HEK293 (cell line): ENCODE results near the gene SLC35A2.

ENCODE experiments used
- CTCF ChIA-PET: fragments of 350-600 bp; formaldehyde crosslinking; extraction: SDS; loops from one replicate; lab custom pipeline; 2021; ENCODE audit warnings: antibody characterized with exemption; lab: Yijun Ruan, JAX
- POLR2A ChIA-PET: fragments of 300-600 bp; formaldehyde crosslinking; extraction: SDS; loops from one replicate; lab custom pipeline; 2020; ENCODE audit warnings: antibody characterized with exemption, inconsistent platforms; lab: Yijun Ruan, JAX
- H3K27ac ChIP-seq: fragments of 200-500 bp; sonication (Bioruptor generic); 2 replicates; pipeline ENCODE4 v1.5.1; 2014; ENCODE audit warnings: low read depth, low read length, control low read depth, inconsistent platforms; ENCODE audit errors: extremely low read depth
- H3K36me3 ChIP-seq, 2 experiments: fragments of 200-500 bp in 1 of 2; sonication (Bioruptor generic) in 1 of 2; 1 replicate in 1 of 2; 2 replicates in 1 of 2; pipeline ENCODE4 v1.5.1; 2014 to 2017; ENCODE audit warnings: inconsistent platforms in 2 of 2, low read length in 2 of 2; ENCODE audit not compliant: control insufficient read depth in 2 of 2, insufficient read depth in 1 of 2
- H3K4me1 ChIP-seq: fragments of 200-500 bp; sonication (Bioruptor generic); 2 replicates; pipeline ENCODE4 v1.5.1; 2014; ENCODE audit warnings: mild to moderate bottlenecking, low read length, inconsistent platforms; ENCODE audit not compliant: control insufficient read depth, insufficient read depth
- H3K4me3 ChIP-seq: 2 replicates; pipeline ENCODE4 v1.5.1; 2011; ENCODE audit warnings: low read depth, mild to moderate bottlenecking, control low read depth, low read length, moderate library complexity
- H3K9me3 ChIP-seq: fragments of 200-500 bp; sonication (Bioruptor generic); 2 replicates; pipeline ENCODE4 v1.5.1; 2014; ENCODE audit warnings: low read depth, low read length, inconsistent platforms; ENCODE audit not compliant: control insufficient read depth, insufficient read depth
- AEBP2 ChIP-seq: fragments of 450-650 bp; formaldehyde crosslinking; IDR thresholded peaks from 2 replicates; pipeline ENCODE4 v1.5.1; 2016; ENCODE audit warnings: missing biosample characterization, missing genetic modification characterization, borderline replicate concordance
- FEZF1 ChIP-seq: fragments of 450-650 bp; formaldehyde crosslinking; IDR thresholded peaks from 2 replicates; pipeline ENCODE4 v1.5.1; 2016; ENCODE audit warnings: missing biosample characterization, missing genetic modification characterization
- GLIS2 ChIP-seq: fragments of 450-650 bp; formaldehyde crosslinking; IDR thresholded peaks from 2 replicates; pipeline ENCODE4 v1.5.1; 2016; ENCODE audit warnings: missing biosample characterization, missing genetic modification characterization
- TCF7L2 ChIP-seq: IDR thresholded peaks from 2 replicates; pipeline ENCODE4 v1.6.1; 2011; ENCODE audit warnings: low read depth, mild to moderate bottlenecking, inconsistent platforms, low read length, moderate library complexity, borderline replicate concordance
- ZBTB7A ChIP-seq: fragments of 450-650 bp; formaldehyde crosslinking; IDR thresholded peaks from 2 replicates; pipeline ENCODE4 v1.5.1; 2016; ENCODE audit warnings: low read depth, missing biosample characterization, missing genetic modification characterization
- ZNF157 ChIP-seq: fragments of 450-650 bp; formaldehyde crosslinking; IDR thresholded peaks from 2 replicates; pipeline ENCODE4 v1.5.1; 2016; ENCODE audit warnings: missing biosample characterization, missing genetic modification characterization
- ZNF174 ChIP-seq: fragments of 450-650 bp; formaldehyde crosslinking; IDR thresholded peaks from 2 replicates; pipeline ENCODE4 v1.5.0; 2017; ENCODE audit warnings: missing biosample characterization, mild to moderate bottlenecking, missing genetic modification characterization
- ZNF202 ChIP-seq: fragments of 450-650 bp; formaldehyde crosslinking; IDR thresholded peaks from 2 replicates; pipeline ENCODE4 v1.5.1; 2016; ENCODE audit warnings: missing biosample characterization, missing genetic modification characterization, borderline replicate concordance
- ZNF398 ChIP-seq: fragments of 450-650 bp; formaldehyde crosslinking; IDR thresholded peaks from 2 replicates; pipeline ENCODE4 v1.5.1; 2017; ENCODE audit warnings: missing biosample characterization, missing genetic modification characterization
- ZNF423 ChIP-seq: fragments of 450-650 bp; formaldehyde crosslinking; IDR thresholded peaks from 2 replicates; pipeline ENCODE4 v1.5.1; 2016; ENCODE audit warnings: missing biosample characterization, missing genetic modification characterization
- ZNF510 ChIP-seq: fragments of 450-650 bp; formaldehyde crosslinking; IDR thresholded peaks from 2 replicates; pipeline ENCODE4 v1.5.1; 2018; ENCODE audit warnings: mild to moderate bottlenecking, missing genetic modification characterization, missing biosample characterization; ENCODE audit not compliant: insufficient replicate concordance
- ZNF639 ChIP-seq: fragments of 450-650 bp; formaldehyde crosslinking; IDR thresholded peaks from 2 replicates; pipeline ENCODE4 v1.5.1; 2016; ENCODE audit warnings: missing biosample characterization, missing genetic modification characterization
- ZNF660 ChIP-seq: fragments of 450-650 bp; IDR thresholded peaks from 2 replicates; pipeline ENCODE4 v1.5.1; 2018; ENCODE audit warnings: missing biosample characterization, mild to moderate bottlenecking, missing genetic modification characterization
- ZNF837 ChIP-seq: fragments of 450-650 bp; formaldehyde crosslinking; IDR thresholded peaks from 2 replicates; pipeline ENCODE4 v1.5.1; 2016; ENCODE audit warnings: missing biosample characterization, missing genetic modification characterization
- ZSCAN16 ChIP-seq: fragments of 450-650 bp; formaldehyde crosslinking; IDR thresholded peaks from 2 replicates; pipeline ENCODE4 v1.5.1; 2016; ENCODE audit warnings: missing biosample characterization, missing genetic modification characterization
- ZXDB ChIP-seq: fragments of 450-650 bp; formaldehyde crosslinking; IDR thresholded peaks from 2 replicates; pipeline ENCODE4 v1.5.1; 2016; ENCODE audit warnings: missing biosample characterization, missing genetic modification characterization
- TF ChIP-seq, protein P1 (sequence below): fragments of 450-650 bp; formaldehyde crosslinking; IDR thresholded peaks from 2 replicates; pipeline ENCODE4 v1.5.1; 2016; ENCODE audit warnings: missing biosample characterization, missing genetic modification characterization
- TF ChIP-seq, protein P2 (sequence below): fragments of 450-650 bp; formaldehyde crosslinking; IDR thresholded peaks from 2 replicates; pipeline ENCODE4 v1.5.1; 2016; ENCODE audit warnings: missing biosample characterization, missing genetic modification characterization
- TF ChIP-seq, protein P3 (sequence below): fragments of 450-650 bp; formaldehyde crosslinking; IDR thresholded peaks from 2 replicates; pipeline ENCODE4 v1.5.1; 2017; ENCODE audit warnings: missing biosample characterization, missing genetic modification characterization

SLC35A2 gene

DNA sequence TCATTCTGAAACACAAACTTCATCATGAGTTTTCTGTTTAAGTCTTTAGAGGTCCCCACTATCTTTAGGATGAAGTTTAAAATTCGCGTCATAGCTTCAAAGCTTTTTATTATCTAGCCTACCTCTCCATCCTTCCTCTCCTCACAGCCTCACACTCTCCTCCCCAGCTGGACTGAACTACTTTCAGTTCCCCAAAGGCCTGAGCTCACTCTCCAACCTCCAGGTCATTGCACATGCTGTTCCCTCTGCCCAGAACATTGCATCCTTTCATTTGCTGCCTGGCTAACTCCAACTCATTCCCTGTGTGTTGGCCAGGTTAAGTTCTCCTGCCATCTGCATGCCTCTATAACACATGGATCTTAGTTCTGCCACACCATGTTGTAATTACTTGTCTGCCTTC lies 48.8 kb upstream of the SLC35A2 start:
- Histone ChIP-seq H3K27ac (no peak overlapping the region), H3K4me1 (peaks cover 3% of the 10 kb centered on the region; the same call in 1 of the 2 replicates), H3K36me3 (peaks cover 0 to 12% of the 10 kb centered on the region in 2 experiments; a peak in 1 of 3 replicates)
- CTCF ChIA-PET = interaction anchor here (0.7 to 1.3 kb wide), 2 partner anchors 12 to 283 kb away, joined by 3 read pairs; partner anchors contain the start of gene KCND1
- TF ChIP-seq ZNF174 (no peak), FEZF1 (tag by site-specific recombination) (no peak), ZNF202 (tag by site-specific recombination) (no peak), ZNF398 (tag by site-specific recombination) (no peak), GLIS2 (tag by site-specific recombination) (no peak), ZNF660 (no peak), ZNF157 (tag by site-specific recombination) (no peak), ZNF423 (tag by site-specific recombination) (no peak), AEBP2 (tag by site-specific recombination) (no peak), ZBTB7A (tag by site-specific recombination) (no peak), TCF7L2 (no peak), ZNF837 (tag by site-specific recombination) (no peak), ZNF639 (tag by site-specific recombination) (no peak), ZSCAN16 (no peak), ZXDB (no peak), ZNF510 (tag by site-specific recombination) (no peak)
- TF ChIP-seq, protein P1, sequence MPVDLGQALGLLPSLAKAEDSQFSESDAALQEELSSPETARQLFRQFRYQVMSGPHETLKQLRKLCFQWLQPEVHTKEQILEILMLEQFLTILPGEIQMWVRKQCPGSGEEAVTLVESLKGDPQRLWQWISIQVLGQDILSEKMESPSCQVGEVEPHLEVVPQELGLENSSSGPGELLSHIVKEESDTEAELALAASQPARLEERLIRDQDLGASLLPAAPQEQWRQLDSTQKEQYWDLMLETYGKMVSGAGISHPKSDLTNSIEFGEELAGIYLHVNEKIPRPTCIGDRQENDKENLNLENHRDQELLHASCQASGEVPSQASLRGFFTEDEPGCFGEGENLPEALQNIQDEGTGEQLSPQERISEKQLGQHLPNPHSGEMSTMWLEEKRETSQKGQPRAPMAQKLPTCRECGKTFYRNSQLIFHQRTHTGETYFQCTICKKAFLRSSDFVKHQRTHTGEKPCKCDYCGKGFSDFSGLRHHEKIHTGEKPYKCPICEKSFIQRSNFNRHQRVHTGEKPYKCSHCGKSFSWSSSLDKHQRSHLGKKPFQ (tag by site-specific recombination) = no peak
- TF ChIP-seq, protein P2, sequence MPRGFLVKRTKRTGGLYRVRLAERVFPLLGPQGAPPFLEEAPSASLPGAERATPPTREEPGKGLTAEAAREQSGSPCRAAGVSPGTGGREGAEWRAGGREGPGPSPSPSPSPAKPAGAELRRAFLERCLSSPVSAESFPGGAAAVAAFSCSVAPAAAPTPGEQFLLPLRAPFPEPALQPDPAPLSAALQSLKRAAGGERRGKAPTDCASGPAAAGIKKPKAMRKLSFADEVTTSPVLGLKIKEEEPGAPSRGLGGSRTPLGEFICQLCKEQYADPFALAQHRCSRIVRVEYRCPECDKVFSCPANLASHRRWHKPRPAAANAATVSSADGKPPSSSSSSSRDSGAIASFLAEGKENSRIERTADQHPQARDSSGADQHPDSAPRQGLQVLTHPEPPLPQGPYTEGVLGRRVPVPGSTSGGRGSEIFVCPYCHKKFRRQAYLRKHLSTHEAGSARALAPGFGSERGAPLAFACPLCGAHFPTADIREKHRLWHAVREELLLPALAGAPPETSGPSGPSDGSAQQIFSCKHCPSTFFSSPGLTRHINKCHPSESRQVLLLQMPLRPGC (tag by site-specific recombination) = no peak
- TF ChIP-seq, protein P3, sequence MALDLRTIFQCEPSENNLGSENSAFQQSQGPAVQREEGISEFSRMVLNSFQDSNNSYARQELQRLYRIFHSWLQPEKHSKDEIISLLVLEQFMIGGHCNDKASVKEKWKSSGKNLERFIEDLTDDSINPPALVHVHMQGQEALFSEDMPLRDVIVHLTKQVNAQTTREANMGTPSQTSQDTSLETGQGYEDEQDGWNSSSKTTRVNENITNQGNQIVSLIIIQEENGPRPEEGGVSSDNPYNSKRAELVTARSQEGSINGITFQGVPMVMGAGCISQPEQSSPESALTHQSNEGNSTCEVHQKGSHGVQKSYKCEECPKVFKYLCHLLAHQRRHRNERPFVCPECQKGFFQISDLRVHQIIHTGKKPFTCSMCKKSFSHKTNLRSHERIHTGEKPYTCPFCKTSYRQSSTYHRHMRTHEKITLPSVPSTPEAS (tag by site-specific recombination) = no peak
- TF ChIP-seq, all 188 proteins: peak for 0
- Histone ChIP-seq H3K9me3 (no peaks in the 10 kb centered on the region), H3K4me3 (no peak overlapping the region)
- POLR2A ChIA-PET = no interaction called here
